ENCODE data around the gene TREML4. TPM values are rescaled to one million over a fixed set of nuclear protein-coding genes. Genes with fewer than 3 reads are reported as not detected.

The TREML4 gene
- total RNA-seq, 4 donors from 2014 or later: not detected

- H3K4me3 ChIP-seq: no peak overlapping the region
- H3K27me3 ChIP-seq: peaks cover 4% of the 10 kb centered on the region
- no peak overlapping the region for H3K27ac ChIP-seq
- 78% methylated on average over 3 of the region's 3 CpGs; no CpG with 5 or more reads in 1 of the 2 donors for WGBS, 2 donors (ENCODE audit: low coverage in 1 of 2)
- in situ Hi-C loops (cut with MboI; ENCODE audit: low pct_ligation_motif_present in 1 of 4, low pct_unique_long_range_greater_than_20kb in 1 of 4, low sequenced_read_pairs in 3 of 4): no loop called here
- TF ChIP-seq CTCF (IDR thresholded peaks at IDR 0.05): no peak
- no peak for TF ChIP-seq EP300 (IDR thresholded peaks at IDR 0.05; ENCODE audit: low read depth)
- TF ChIP-seq POLR2AphosphoS5 (IDR thresholded peaks at IDR 0.05): no peak
- no peak for TF ChIP-seq POLR2A (IDR thresholded peaks at IDR 0.05)
- no peaks in the 10 kb centered on the region for H3K36me3 ChIP-seq
- DNase-seq: no peak
- peaks cover 0 to 8% (median 1%) of the 10 kb centered on the region in 4 donors for H3K4me1 ChIP-seq
- intact Hi-C loops (cut with DNase I; ENCODE audit: low total_unique reads): no loop called here
- no peaks in the 10 kb centered on the region for H3K9me3 ChIP-seq
Observed at GRCh38 chr6:41283600-41283999, 55.5 kb downstream of the TREML4 start.

- H3K9me3 ChIP-seq: no peaks in the 10 kb centered on the region
- no peak overlapping the region for H3K4me3 ChIP-seq
- no peak for DNase-seq
- no peaks in the 10 kb centered on the region for H3K36me3 ChIP-seq
- in situ Hi-C loops (cut with MboI; ENCODE audit: low pct_ligation_motif_present in 1 of 4, low pct_unique_long_range_greater_than_20kb in 1 of 4, low sequenced_read_pairs in 3 of 4) (no loop called here), intact Hi-C loops (cut with DNase I; ENCODE audit: low total_unique reads) (no loop called here)
- peaks cover 4% of the 10 kb centered on the region for H3K27me3 ChIP-seq
- no peak overlapping the region for H3K27ac ChIP-seq
- no peaks in the 10 kb centered on the region for H3K4me1 ChIP-seq
- 67% methylated on average over 1 of the region's 1 CpG; no CpG with 5 or more reads in 1 of the 2 donors for WGBS, 2 donors (ENCODE audit: low coverage in 1 of 2)
- TF ChIP-seq CTCF (IDR thresholded peaks at IDR 0.05): no peak
- no peak for TF ChIP-seq POLR2A (IDR thresholded peaks at IDR 0.05)
- TF ChIP-seq EP300 (IDR thresholded peaks at IDR 0.05; ENCODE audit: low read depth): no peak
- TF ChIP-seq POLR2AphosphoS5 (IDR thresholded peaks at IDR 0.05): no peak
Observed at GRCh38 chr6:41284726-41285125, 56.6 kb downstream of the TREML4 start.

GRCh38 chr6:41286544-41287346 lies 58.6 kb downstream of the TREML4 start, which contains the start of gene TREM1:
TREM1 (minus strand) TSS chr6:41286682; CDS start chr6:41286655, 27 bp downstream.
- in situ Hi-C loops (cut with MboI; ENCODE audit: low pct_ligation_motif_present in 1 of 4, low pct_unique_long_range_greater_than_20kb in 1 of 4, low sequenced_read_pairs in 3 of 4): no loop called here
- peak; percentile 35 for DNase-seq

More at GRCh38 chr6:41286544-41287346, 58.6 kb downstream of the TREML4 start, which contains the start of gene TREM1:
- WGBS, 2 donors (ENCODE audit: low coverage in 1 of 2): 68 to 100% methylated on average over 2 to 8 of the region's 8 CpGs
- Histone ChIP-seq H3K4me1 (no peaks in the 10 kb centered on the region), H3K27me3 (peaks cover 4% of the 10 kb centered on the region), H3K27ac (peak within 1 kb of the TSS in 1 of 4 donors; percentile 45), H3K9me3 (no peaks in the 10 kb centered on the region), H3K4me3 (no peak within 1 kb of the TSS), H3K36me3 (no peaks in the 10 kb centered on the region)
- intact Hi-C loops (cut with DNase I; ENCODE audit: low total_unique reads): no loop called here
- no peak for TF ChIP-seq EP300 (IDR thresholded peaks at IDR 0.05; ENCODE audit: low read depth)
- TF ChIP-seq CTCF (IDR thresholded peaks at IDR 0.05): no peak
- no peak for TF ChIP-seq POLR2A (IDR thresholded peaks at IDR 0.05)
- no peak for TF ChIP-seq POLR2AphosphoS5 (IDR thresholded peaks at IDR 0.05)

Measured in transverse colon (tissue), 4 donors.